SK-N-MC (cell line): ENCODE data around the gene SMG7.

ENCODE experiments used
- EZH2 ChIP-seq: fragments of 200-600 bp; sonication (generic); IDR thresholded peaks from one replicate; pipeline ENCODE4 v1.6.1; 2017; ENCODE audit warnings: antibody characterized with exemption
- FOXP2 ChIP-seq: optimal IDR thresholded peaks from 2 replicates; pipeline ENCODE3; 2011; ENCODE audit warnings: mild to moderate bottlenecking, moderate library complexity; ENCODE audit not compliant: insufficient read depth; ENCODE audit errors: extremely low read length, control extremely low read depth
- POLR2AphosphoS5 ChIP-seq: IDR thresholded peaks from 2 replicates; pipeline ENCODE4 v1.6.1; 2012; ENCODE audit warnings: mild to moderate bottlenecking, low read depth, low read length, borderline replicate concordance

- TF ChIP-seq POLR2AphosphoS5 (no peak), FOXP2 (no peak), EZH2 (no peak)
Measured at GRCh38 chr1:183584147-183584546, 111.8 kb downstream of the SMG7 start.
